ENCODE measurements around the gene SIRT5. TPM values are rescaled to one million over a fixed set of nuclear protein-coding genes. Genes with fewer than 3 reads are reported as not detected.

Gene SIRT5
- total and polyA plus RNA-seq, 8 donors = 9.0 to 18.2 (median 16.4) TPM

- ATAC-seq (peak; percentile 10), DNase-seq (peak in 3 of 4 donors; percentile 10 to 70 (median 36))
- Histone ChIP-seq H3K27me3 (no peaks in the 10 kb centered on the region), H3K4me1 (peaks cover 0 to 23% of the 10 kb centered on the region in 2 donors), H3K27ac (peak overlapping the region; percentile 97 to 98), H3K9me3 (no peaks in the 10 kb centered on the region), H3K36me3 (no peaks in the 10 kb centered on the region), H3K4me3 (peak overlapping the region; percentile 86 to 96)
- no peak for TF ChIP-seq CTCF (IDR thresholded peaks at IDR 0.05)
- intact Hi-C loops (cut with DNase I) = no loop called here
Measured at GRCh38 chr6:13573669-13574110, 711 bp upstream of the SIRT5 start.

GRCh38 chr6:13574149-13574570 is 241 bp upstream of the SIRT5 start:
- intact Hi-C loops (cut with DNase I) = no loop called here
- Histone ChIP-seq H3K4me3 (peak overlapping the region; percentile 86 to 96), H3K36me3 (no peaks in the 10 kb centered on the region), H3K4me1 (peaks cover 0 to 23% of the 10 kb centered on the region in 2 donors), H3K27me3 (no peaks in the 10 kb centered on the region), H3K9me3 (no peaks in the 10 kb centered on the region), H3K27ac (peak overlapping the region; percentile 97 to 98)
- ATAC-seq (peak; percentile 96), DNase-seq (peak; percentile 94 to 98 (median 96))
- TF ChIP-seq CTCF (IDR thresholded peaks at IDR 0.05) = peak; percentile 18 to 43

- no peaks in the 10 kb centered on the region for H3K9me3 ChIP-seq
- intact Hi-C loops (cut with DNase I) = no loop called here
- H3K36me3 ChIP-seq = no peaks in the 10 kb centered on the region
- DNase-seq (no peak), ATAC-seq (no peak)
- peak overlapping the region; percentile 97 to 98 for H3K27ac ChIP-seq
- peak overlapping the region; percentile 86 to 96 for H3K4me3 ChIP-seq
- H3K4me1 ChIP-seq = peaks cover 0 to 29% of the 10 kb centered on the region in 2 donors
- no peaks in the 10 kb centered on the region for H3K27me3 ChIP-seq
- TF ChIP-seq CTCF (IDR thresholded peaks at IDR 0.05) = peak; percentile 73 to 87
Measured at GRCh38 chr6:13575377-13575775, 975 bp downstream of the SIRT5 start.

GRCh38 chr6:13576017-13576416 is 1.6 kb downstream of the SIRT5 start:
- Histone ChIP-seq H3K4me3 (no peak overlapping the region), H3K36me3 (no peaks in the 10 kb centered on the region), H3K9me3 (no peaks in the 10 kb centered on the region), H3K27me3 (no peaks in the 10 kb centered on the region), H3K27ac (peak overlapping the region in 1 of 2 donors; percentile 97), H3K4me1 (peaks cover 0 to 36% of the 10 kb centered on the region in 2 donors)
- TF ChIP-seq CTCF (IDR thresholded peaks at IDR 0.05) = no peak
- intact Hi-C loops (cut with DNase I) = no loop called here
- ATAC-seq (no peak), DNase-seq (no peak)

DNA sequence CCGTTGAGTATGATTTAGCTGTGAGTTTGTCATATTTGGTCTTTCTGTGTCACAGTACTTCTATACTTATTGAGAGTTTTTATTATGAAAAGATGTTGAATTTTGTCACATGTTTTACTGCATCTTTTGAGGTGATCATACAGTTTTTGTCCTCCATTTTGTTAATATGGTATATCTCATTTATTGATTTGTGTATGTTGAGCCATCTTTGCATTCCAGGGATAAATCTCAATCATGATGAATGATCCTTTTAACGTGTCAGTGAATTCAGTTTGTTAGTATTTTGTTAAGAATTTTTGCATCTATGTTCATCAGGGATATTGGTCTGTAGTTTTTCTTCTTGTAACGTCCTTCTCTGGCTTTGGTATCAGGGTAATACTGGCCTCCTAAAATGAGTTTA is 3.5 kb downstream of the SIRT5 start:
- H3K4me1 ChIP-seq = peaks cover 0 to 42% of the 10 kb centered on the region in 2 donors
- intact Hi-C loops (cut with DNase I) = no loop called here
- peaks cover 0 to 5% of the 10 kb centered on the region in 2 donors for H3K36me3 ChIP-seq
- TF ChIP-seq CTCF (IDR thresholded peaks at IDR 0.05) = no peak
- DNase-seq (no peak), ATAC-seq (no peak)
- no peak overlapping the region for H3K4me3 ChIP-seq
- no peaks in the 10 kb centered on the region for H3K9me3 ChIP-seq
- no peaks in the 10 kb centered on the region for H3K27me3 ChIP-seq
- no peak overlapping the region for H3K27ac ChIP-seq

Data from left lung (tissue), 10 donors.